Mucosa of rectum (tissue), 2 donors: ENCODE measurements around the gene SNX2.

Source experiments
- H3K27ac ChIP-seq, 2 donors: one replicate each; pipeline ENCODE4 v1.7.0; 2013; ENCODE audit warnings: inconsistent platforms in 2 of 2, low read depth in 2 of 2, low read length in 2 of 2
- H3K27me3 ChIP-seq, 2 donors: one replicate each; pipeline ENCODE4 v1.7.0; 2013; ENCODE audit warnings: low read length in 2 of 2; ENCODE audit not compliant: control insufficient read depth in 2 of 2, insufficient read depth in 2 of 2
- H3K36me3 ChIP-seq, 2 donors: one replicate each; pipeline ENCODE4 v1.7.0; 2013; ENCODE audit warnings: low read length in 2 of 2; ENCODE audit not compliant: control insufficient read depth in 2 of 2, insufficient read depth in 2 of 2
- H3K4me1 ChIP-seq, 2 donors: one replicate each; pipeline ENCODE4 v1.7.0; 2013; ENCODE audit warnings: low read length in 2 of 2, mild to moderate bottlenecking in 1 of 2; ENCODE audit not compliant: control insufficient read depth in 2 of 2, insufficient read depth in 2 of 2
- H3K4me3 ChIP-seq, 2 donors: one replicate each; pipeline ENCODE4 v1.7.0; 2013; ENCODE audit warnings: low read length in 2 of 2
- H3K9ac ChIP-seq, 2 donors: one replicate each; pipeline ENCODE4 v1.7.0; 2013; ENCODE audit warnings: low read length in 2 of 2, low read depth in 1 of 2, mild to moderate bottlenecking in 1 of 2
- H3K9me3 ChIP-seq, 2 donors: one replicate each; pipeline ENCODE4 v1.7.0; 2013; ENCODE audit warnings: low read length in 2 of 2; ENCODE audit not compliant: control insufficient read depth in 2 of 2
- donor health status: healthy.
- donor health status: Normal muscosa, but diverticular disease.

Gene SNX2

GRCh38 chr5:122774861-122775549 is at the start of gene SNX2:
TSS of gene SNX2 (plus strand) at chr5:122775080. CDS start at chr5:122775104, 24 bp downstream.
- Histone ChIP-seq H3K9ac (peak within 1 kb of the TSS; percentile 91 to 94), H3K4me3 (peak within 1 kb of the TSS; percentile 90 to 95), H3K27me3 (no peaks in the 10 kb centered on the region), H3K4me1 (peaks cover 2 to 11% of the 10 kb centered on the region in 2 donors), H3K9me3 (no peaks in the 10 kb centered on the region), H3K36me3 (no peaks in the 10 kb centered on the region), H3K27ac (peak within 1 kb of the TSS; percentile 80 to 82)

- Histone ChIP-seq H3K27ac (no peak overlapping the region), H3K9me3 (no peaks in the 10 kb centered on the region), H3K4me1 (no peaks in the 10 kb centered on the region), H3K4me3 (no peak overlapping the region), H3K36me3 (no peaks in the 10 kb centered on the region), H3K27me3 (peaks cover 0 to 2% of the 10 kb centered on the region in 2 donors), H3K9ac (no peak overlapping the region)
Measured at GRCh38 chr5:122727112-122727541, 47.8 kb upstream of the SNX2 start.

DNA sequence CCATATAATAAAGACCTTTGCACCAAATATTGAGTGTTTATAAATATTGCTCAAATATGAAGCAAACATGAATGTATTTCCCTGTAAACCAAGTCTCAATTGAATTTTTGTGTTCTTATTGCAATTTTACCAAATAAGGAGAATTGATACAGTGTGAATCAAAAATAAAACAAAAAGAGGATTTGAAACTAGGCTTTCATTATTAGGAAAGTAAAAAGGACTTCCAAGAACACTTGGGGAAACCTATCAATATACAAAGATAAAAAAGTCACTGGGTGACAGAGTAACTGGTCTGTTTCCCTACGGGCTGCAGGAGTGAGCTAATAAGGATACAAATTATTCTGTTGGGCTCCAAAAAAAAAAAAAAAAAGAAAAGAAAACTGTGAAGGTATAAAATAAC is 44.8 kb upstream of the SNX2 start:
- Histone ChIP-seq H3K27ac (no peak overlapping the region), H3K27me3 (peaks cover 0 to 2% of the 10 kb centered on the region in 2 donors), H3K4me1 (no peaks in the 10 kb centered on the region), H3K4me3 (no peak overlapping the region), H3K9ac (no peak overlapping the region), H3K9me3 (no peaks in the 10 kb centered on the region), H3K36me3 (no peaks in the 10 kb centered on the region)

GRCh38 chr5:122730456-122730855 is 44.4 kb upstream of the SNX2 start:
- no peaks in the 10 kb centered on the region for H3K4me1 ChIP-seq
- H3K9me3 ChIP-seq = no peaks in the 10 kb centered on the region
- H3K27me3 ChIP-seq = peaks cover 0 to 2% of the 10 kb centered on the region in 2 donors
- no peak overlapping the region for H3K27ac ChIP-seq
- H3K4me3 ChIP-seq = no peak overlapping the region
- no peak overlapping the region for H3K9ac ChIP-seq
- no peaks in the 10 kb centered on the region for H3K36me3 ChIP-seq

DNA sequence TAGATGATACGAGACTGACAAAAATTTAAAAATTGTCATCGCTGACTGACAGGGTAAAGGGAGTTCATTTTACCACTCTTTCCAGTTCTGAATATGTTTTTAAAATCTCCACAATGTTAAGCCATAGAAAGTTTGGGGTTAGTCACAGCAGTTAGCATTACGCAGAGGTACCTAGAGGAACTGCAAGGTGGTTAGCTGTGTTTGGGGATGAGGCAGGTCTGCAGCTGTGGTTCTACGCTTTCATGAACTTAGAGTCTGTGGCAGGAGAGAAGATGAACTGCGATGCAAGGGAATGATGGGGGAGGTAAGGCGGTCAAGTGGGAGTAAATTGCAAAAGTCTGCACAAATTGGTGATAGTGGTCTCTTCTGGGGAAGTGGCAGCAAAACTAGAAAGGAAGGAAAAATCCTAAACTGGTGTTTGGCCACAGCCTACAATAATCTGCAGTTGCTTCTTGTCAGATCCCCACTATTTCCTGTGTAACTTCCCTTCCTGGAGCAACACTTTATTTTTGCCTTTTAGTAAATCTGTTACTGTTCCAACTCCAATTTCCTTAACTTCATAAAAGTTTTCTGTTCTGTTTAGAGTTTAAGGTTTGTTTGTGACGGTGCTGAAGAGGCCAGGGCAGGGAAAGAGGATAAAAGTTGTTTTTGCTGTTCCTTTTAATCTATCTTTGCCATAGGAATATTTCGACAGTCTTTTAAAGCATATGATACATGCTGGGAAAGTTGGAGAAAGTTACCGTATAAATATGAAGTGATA is 38.6 kb upstream of the SNX2 start:
- H3K4me1 ChIP-seq = no peaks in the 10 kb centered on the region
- no peaks in the 10 kb centered on the region for H3K27me3 ChIP-seq
- H3K36me3 ChIP-seq = no peaks in the 10 kb centered on the region
- H3K9me3 ChIP-seq = no peaks in the 10 kb centered on the region
- no peak overlapping the region for H3K4me3 ChIP-seq
- H3K27ac ChIP-seq = no peak overlapping the region
- no peak overlapping the region for H3K9ac ChIP-seq

- Histone ChIP-seq H3K4me3 (no peak overlapping the region), H3K4me1 (no peaks in the 10 kb centered on the region), H3K36me3 (no peaks in the 10 kb centered on the region), H3K9me3 (no peaks in the 10 kb centered on the region), H3K27ac (no peak overlapping the region), H3K27me3 (no peaks in the 10 kb centered on the region), H3K9ac (no peak overlapping the region)
Measured at GRCh38 chr5:122738088-122738487, 36.8 kb upstream of the SNX2 start.

DNA sequence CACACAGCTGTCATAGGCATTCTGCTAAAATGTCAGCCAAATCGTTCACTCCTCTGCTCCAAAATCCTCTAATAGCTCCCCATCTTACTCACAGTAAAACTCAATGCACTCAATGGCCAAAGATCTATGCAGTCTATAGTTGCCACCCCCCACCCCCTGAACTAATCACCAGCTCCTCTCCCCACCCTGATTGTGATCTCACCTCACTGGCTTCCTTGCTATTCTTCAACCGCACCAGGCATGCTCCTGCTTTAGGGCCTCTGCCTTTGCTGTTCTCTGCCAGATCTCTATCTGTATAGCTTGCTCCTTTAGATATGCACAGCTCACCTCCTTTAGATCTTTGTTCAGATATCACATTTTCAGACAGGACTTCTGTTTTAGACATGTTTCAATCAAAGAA is 33.2 kb upstream of the SNX2 start:
- H3K4me1 ChIP-seq = no peaks in the 10 kb centered on the region
- no peak overlapping the region for H3K4me3 ChIP-seq
- H3K36me3 ChIP-seq = no peaks in the 10 kb centered on the region
- H3K27ac ChIP-seq = no peak overlapping the region
- no peaks in the 10 kb centered on the region for H3K9me3 ChIP-seq
- no peaks in the 10 kb centered on the region for H3K27me3 ChIP-seq
- H3K9ac ChIP-seq = no peak overlapping the region

DNA sequence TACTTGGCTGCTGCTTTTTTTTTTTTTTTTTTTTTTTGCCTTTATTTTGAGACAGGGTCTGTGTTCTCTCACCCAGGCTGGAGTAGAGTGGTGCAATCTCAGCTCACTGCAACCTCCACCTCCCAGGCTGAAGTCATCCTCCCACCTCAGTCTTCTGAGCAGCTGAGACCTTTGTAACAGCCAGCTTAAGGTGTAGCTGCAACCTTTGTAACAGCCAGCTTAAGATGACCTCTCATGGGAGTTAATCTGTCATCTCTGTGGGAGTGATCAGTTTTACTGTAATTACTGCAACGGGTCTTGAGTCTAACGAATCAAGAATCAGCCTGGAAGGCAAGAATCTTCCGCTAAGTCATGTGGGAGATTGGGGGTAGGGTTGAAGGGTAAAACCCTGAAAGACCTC is 31.6 kb upstream of the SNX2 start:
- Histone ChIP-seq H3K9ac (no peak overlapping the region), H3K9me3 (no peaks in the 10 kb centered on the region), H3K4me3 (no peak overlapping the region), H3K4me1 (no peaks in the 10 kb centered on the region), H3K27ac (no peak overlapping the region), H3K27me3 (no peaks in the 10 kb centered on the region), H3K36me3 (no peaks in the 10 kb centered on the region)

GRCh38 chr5:122745597-122745996 is 29.3 kb upstream of the SNX2 start:
- Histone ChIP-seq H3K27ac (no peak overlapping the region), H3K9me3 (no peaks in the 10 kb centered on the region), H3K36me3 (no peaks in the 10 kb centered on the region), H3K4me1 (no peaks in the 10 kb centered on the region), H3K9ac (no peak overlapping the region), H3K27me3 (no peaks in the 10 kb centered on the region), H3K4me3 (no peak overlapping the region)

DNA sequence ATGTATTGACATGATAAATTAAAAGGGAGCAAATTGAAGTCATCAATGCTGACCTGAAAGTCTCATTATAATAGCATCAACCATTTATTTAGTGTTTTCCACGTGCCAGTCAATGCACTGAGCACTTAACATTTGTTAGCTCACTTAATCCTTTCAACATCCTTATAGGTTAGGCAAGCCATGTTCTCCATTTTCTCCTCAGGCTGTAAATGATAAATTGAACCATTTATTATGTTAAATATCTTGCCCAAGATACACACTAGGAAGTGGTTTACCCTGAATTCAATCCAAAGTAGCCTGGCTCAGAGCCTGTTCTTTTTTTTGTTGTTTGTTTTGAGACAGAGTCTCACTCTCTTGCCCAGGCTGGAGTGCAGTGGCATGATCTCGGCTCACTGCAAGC is 25.0 kb upstream of the SNX2 start:
- Histone ChIP-seq H3K4me3 (no peak overlapping the region), H3K27ac (no peak overlapping the region), H3K9ac (no peak overlapping the region), H3K4me1 (no peaks in the 10 kb centered on the region), H3K36me3 (no peaks in the 10 kb centered on the region), H3K9me3 (no peaks in the 10 kb centered on the region), H3K27me3 (no peaks in the 10 kb centered on the region)
